Measurements from ENCODE around the gene COMMD6.

- TF ChIP-seq CTCF (IDR thresholded peaks at IDR 0.05; ENCODE audit: low read length) (no peak), EZH2 (optimal IDR thresholded peaks at IDR 0.05; ENCODE audit: low read depth, low read length) (no peak), EZH2phosphoT487 (IDR thresholded peaks at IDR 0.05; ENCODE audit: low read length) (no peak)
Measured at GRCh38 chr13:75480671-75481175, 56.9 kb downstream of the COMMD6 start.

Data from MM.1S (cell line).